ENCODE results near the gene LRRTM4.

DNA sequence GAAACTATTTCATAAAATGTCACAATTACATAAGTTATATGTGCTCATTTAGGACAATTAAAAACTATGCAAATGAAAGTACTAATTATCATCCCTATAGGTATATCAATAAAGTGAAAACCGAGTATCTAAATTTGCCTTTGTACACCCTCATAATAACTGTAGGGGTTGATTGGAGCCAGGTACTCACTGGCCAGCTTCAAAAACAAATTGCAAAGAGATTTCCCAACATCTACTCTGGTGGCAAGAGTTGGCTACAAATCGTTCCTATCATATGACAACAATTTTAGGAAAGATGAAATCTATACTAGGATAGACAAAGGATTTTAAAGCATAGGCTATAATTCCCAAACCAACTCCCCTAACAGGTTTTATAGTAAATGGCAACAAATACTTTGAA, 556.4 kb downstream of the LRRTM4 start:
- TF ChIP-seq, protein P1, sequence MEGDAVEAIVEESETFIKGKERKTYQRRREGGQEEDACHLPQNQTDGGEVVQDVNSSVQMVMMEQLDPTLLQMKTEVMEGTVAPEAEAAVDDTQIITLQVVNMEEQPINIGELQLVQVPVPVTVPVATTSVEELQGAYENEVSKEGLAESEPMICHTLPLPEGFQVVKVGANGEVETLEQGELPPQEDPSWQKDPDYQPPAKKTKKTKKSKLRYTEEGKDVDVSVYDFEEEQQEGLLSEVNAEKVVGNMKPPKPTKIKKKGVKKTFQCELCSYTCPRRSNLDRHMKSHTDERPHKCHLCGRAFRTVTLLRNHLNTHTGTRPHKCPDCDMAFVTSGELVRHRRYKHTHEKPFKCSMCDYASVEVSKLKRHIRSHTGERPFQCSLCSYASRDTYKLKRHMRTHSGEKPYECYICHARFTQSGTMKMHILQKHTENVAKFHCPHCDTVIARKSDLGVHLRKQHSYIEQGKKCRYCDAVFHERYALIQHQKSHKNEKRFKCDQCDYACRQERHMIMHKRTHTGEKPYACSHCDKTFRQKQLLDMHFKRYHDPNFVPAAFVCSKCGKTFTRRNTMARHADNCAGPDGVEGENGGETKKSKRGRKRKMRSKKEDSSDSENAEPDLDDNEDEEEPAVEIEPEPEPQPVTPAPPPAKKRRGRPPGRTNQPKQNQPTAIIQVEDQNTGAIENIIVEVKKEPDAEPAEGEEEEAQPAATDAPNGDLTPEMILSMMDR (IDR thresholded peaks at IDR 0.05), result no peak
- TF ChIP-seq EP300 (IDR thresholded peaks at IDR 0.05; ENCODE audit: low read depth), result no peak

Measured in transverse colon (tissue), 3 donors.